A673 (cell line): ENCODE results near the gene AP1S3. TPM values are rescaled to one million over a fixed set of nuclear protein-coding genes. Genes with fewer than 3 reads are reported as not detected.

Source experiments
- BruUV-seq: library from RNA; stranded (reverse); fragments of 400-500 nt; replicated peaks from 2 replicates; lab custom pipeline; 2021; lab: Mats Ljungman, UMichigan
- CTCF ChIA-PET: fragments of 300-600 bp; sonication (Branson Sonifier 250); formaldehyde crosslinking; loops from one replicate; lab custom pipeline; 2022; ENCODE audit warnings: antibody characterized with exemption; lab: Charles Lee
- POLR2A ChIA-PET: fragments of 300-600 bp; sonication (Branson Sonifier 250); formaldehyde crosslinking; loops from one replicate; lab custom pipeline; 2022; ENCODE audit warnings: antibody characterized with exemption; ENCODE audit not compliant: low non-redundant PET; lab: Charles Lee
- DNase-seq: peaks from one replicate; pipeline ENCODE4 v3.0.0-alpha.2; 2015; ENCODE audit warnings: low spot score
- H3K27ac ChIP-seq: fragments of 200-600 bp; sonication (generic); 2 replicates; pipeline ENCODE4 v1.5.1; 2016; ENCODE audit warnings: mixed run types, low read depth, mild to moderate bottlenecking, mixed read lengths, antibody characterized with exemption, low read length; ENCODE audit not compliant: poor library complexity, severe bottlenecking
- H3K27me3 ChIP-seq: fragments of 200-600 bp; sonication (generic); replicated peaks from 2 replicates; pipeline ENCODE4 v1.6.1; 2017; ENCODE audit warnings: mixed run types, low read depth, mild to moderate bottlenecking, mixed read lengths, antibody characterized with exemption, low read length; ENCODE audit not compliant: insufficient read depth, poor library complexity
- H3K36me3 ChIP-seq: fragments of 200-600 bp; sonication (generic); 2 replicates; pipeline ENCODE4 v1.6.1; 2016; ENCODE audit warnings: mixed run types, mild to moderate bottlenecking, mixed read lengths, antibody characterized with exemption, low read length; ENCODE audit not compliant: insufficient read depth, poor library complexity, severe bottlenecking
- H3K4me1 ChIP-seq: fragments of 200-600 bp; sonication (generic); 2 replicates; pipeline ENCODE4 v1.6.1; 2017; ENCODE audit warnings: mixed run types, mild to moderate bottlenecking, mixed read lengths, antibody characterized with exemption, low read length; ENCODE audit not compliant: insufficient read depth, poor library complexity, severe bottlenecking
- H3K4me3 ChIP-seq: fragments of 200-600 bp; sonication (generic); 2 replicates; pipeline ENCODE4 v1.5.1; 2016; ENCODE audit warnings: low read depth, mixed run types, mild to moderate bottlenecking, mixed read lengths, low read length; ENCODE audit not compliant: poor library complexity, severe bottlenecking
- H3K9me3 ChIP-seq: fragments of 200-600 bp; sonication (generic); 2 replicates; pipeline ENCODE4 v1.6.1; 2016; ENCODE audit warnings: mixed run types, low read depth, mild to moderate bottlenecking, mixed read lengths, antibody characterized with exemption, low read length; ENCODE audit not compliant: poor library complexity, severe bottlenecking
- EZH2 ChIP-seq: fragments of 200-600 bp; sonication (generic); IDR thresholded peaks from 2 replicates; pipeline ENCODE4 v1.6.1; 2017; ENCODE audit warnings: borderline replicate concordance, low read depth, mild to moderate bottlenecking, mixed read lengths, antibody characterized with exemption, low read length; ENCODE audit not compliant: poor library complexity, severe bottlenecking
- intact Hi-C: fragments of 100-400 bp; cut with micrococcal nuclease; formaldehyde crosslinking; loops from one replicate; pipeline ENCODE4 v1.10.0; 2022; ENCODE audit not compliant: unreplicated experiment
- total RNA-seq: library from RNA; stranded (reverse); gene quantifications from 2 replicates; pipeline ENCODE4 v1.2.3, GENCODE V29; 2021
- TF ChIP-seq, protein P1 (sequence below): fragments of 300-800, 200-600 bp; sonication (generic); conservative IDR thresholded peaks from 2 replicates; pipeline ENCODE4 v1.5.1; 2017; ENCODE audit warnings: low read depth, mild to moderate bottlenecking, antibody characterized with exemption, low read length, moderate library complexity, mixed read lengths

Gene AP1S3
- total RNA-seq, 1 experiment from 2014 or later, result 23.0 TPM

DNA sequence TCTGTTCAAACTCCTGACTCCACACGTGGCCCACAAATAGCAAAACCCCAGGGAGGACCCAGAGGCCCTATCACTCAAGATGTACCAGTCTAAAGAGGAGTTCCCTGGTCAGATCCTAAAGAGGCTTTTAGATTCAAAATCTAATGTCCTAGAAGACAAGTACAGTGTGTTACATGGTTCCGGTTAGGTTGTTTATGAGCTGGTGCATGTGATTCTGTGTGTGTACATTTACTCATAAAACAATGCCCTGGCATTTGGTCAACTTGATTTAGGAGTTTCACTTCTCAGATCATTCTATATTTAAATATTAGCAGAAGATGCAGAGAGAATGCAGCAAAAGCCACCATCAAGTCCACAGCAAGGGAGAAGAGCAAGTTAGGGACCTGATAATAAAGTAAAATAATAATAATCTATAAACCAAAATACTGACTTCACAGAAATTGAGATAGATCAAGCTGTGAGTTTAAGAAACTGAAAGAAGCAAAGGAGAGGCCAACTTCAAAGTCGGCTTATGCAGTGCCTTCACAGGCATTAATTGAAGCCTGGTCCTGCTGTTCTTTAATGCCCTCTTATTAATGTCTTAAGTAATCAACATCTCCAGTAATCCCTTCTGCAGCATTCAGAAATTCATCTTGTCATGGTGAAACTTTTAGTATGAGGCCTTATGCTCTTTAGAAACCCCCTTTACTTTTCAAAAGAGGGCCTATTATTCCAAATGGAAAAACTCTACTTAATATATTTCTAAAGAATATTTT lies 4.2 kb upstream of the AP1S3 start:
- CTCF ChIA-PET, result no interaction called here
- DNase-seq, result no peak
- no peak overlapping the region for H3K4me3 ChIP-seq
- H3K36me3 ChIP-seq, result no peaks in the 10 kb centered on the region
- POLR2A ChIA-PET, result no interaction called here
- H3K27ac ChIP-seq, result no peak overlapping the region
- H3K9me3 ChIP-seq, result no peaks in the 10 kb centered on the region
- no peaks in the 10 kb centered on the region for H3K27me3 ChIP-seq
- TF ChIP-seq, protein P1, sequence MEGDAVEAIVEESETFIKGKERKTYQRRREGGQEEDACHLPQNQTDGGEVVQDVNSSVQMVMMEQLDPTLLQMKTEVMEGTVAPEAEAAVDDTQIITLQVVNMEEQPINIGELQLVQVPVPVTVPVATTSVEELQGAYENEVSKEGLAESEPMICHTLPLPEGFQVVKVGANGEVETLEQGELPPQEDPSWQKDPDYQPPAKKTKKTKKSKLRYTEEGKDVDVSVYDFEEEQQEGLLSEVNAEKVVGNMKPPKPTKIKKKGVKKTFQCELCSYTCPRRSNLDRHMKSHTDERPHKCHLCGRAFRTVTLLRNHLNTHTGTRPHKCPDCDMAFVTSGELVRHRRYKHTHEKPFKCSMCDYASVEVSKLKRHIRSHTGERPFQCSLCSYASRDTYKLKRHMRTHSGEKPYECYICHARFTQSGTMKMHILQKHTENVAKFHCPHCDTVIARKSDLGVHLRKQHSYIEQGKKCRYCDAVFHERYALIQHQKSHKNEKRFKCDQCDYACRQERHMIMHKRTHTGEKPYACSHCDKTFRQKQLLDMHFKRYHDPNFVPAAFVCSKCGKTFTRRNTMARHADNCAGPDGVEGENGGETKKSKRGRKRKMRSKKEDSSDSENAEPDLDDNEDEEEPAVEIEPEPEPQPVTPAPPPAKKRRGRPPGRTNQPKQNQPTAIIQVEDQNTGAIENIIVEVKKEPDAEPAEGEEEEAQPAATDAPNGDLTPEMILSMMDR, result no peak
- TF ChIP-seq EZH2, result no peak
- H3K4me1 ChIP-seq, result no peaks in the 10 kb centered on the region
- intact Hi-C loops, result no loop called here
- no TSS peak for BruUV-seq

DNA sequence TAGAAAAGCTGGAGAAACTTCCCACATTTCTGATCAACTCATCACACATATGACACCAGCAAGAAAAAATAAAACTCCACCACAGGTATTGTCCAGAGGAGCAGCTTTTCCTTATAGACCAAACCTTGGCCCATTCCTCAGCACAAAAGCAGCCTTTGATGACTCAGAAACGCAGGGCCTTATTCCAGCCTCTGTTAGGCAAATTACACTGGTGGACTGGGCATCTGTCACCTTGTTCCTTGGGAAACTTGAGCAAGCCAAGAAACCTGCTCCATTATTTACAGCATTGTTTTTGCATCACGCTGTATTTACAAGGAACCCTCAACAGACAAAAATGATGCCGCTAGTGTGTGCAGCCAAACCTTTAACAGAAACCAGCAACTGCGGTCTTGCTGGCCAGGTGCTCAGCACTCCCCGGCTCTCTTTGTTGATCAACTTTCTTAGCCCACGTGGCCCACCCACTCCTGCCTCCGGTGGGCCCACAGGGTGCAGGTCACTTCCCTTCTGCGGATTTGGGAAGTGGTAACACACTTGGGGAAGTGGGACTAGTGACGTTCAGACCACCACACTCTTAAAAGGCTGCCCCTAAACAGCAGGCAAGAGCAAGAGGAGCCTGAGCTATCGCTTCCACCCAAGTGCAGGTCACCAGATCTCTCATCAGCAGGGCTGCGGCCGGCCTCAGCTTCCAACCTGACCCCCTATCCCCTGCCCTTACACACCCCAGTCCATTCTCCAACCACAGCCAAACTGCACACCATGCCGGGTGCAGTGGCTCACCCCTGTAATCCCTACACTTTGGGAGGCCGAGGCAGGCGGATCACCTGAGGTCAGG lies 1.5 kb downstream of the AP1S3 start:
- DNase-seq, result no peak
- ChIA-PET POLR2A (no interaction called here), CTCF (no interaction called here)
- intact Hi-C loops, result no loop called here
- Histone ChIP-seq H3K9me3 (no peaks in the 10 kb centered on the region), H3K36me3 (no peaks in the 10 kb centered on the region), H3K4me1 (peaks cover 14% of the 10 kb centered on the region), H3K27ac (no peak overlapping the region), H3K4me3 (peak overlapping the region; percentile 83), H3K27me3 (no peaks in the 10 kb centered on the region)
- no TSS peak for BruUV-seq
- no peak for TF ChIP-seq EZH2
- TF ChIP-seq, protein P1, result no peak

DNA sequence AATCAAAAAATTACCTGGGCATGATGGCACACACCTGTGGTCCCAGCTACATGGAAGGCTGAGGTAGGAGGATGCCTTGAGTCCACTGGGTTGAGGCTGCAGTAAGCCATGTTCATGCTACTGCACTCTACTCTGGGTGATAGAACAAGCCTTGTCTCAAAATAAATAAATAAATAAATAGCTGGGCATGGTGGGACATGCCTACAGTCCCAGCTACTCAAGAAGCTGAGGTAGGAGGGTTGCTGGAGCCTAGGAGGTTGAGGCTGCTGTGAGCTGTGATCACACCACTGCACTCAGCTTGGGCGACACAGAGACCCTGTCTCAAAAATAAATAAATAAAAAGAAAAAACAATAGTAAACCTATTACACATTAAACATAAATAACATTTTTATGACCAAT lies 3.0 kb downstream of the AP1S3 start:
- no TSS peak for BruUV-seq
- intact Hi-C loops, result no loop called here

More for the DNA sequence above, 3.0 kb downstream of the AP1S3 start:
- ChIA-PET POLR2A (no interaction called here), CTCF (no interaction called here)
- Histone ChIP-seq H3K27ac (no peak overlapping the region), H3K4me3 (no peak overlapping the region), H3K36me3 (no peaks in the 10 kb centered on the region), H3K9me3 (no peaks in the 10 kb centered on the region), H3K4me1 (peaks cover 14% of the 10 kb centered on the region), H3K27me3 (no peaks in the 10 kb centered on the region)
- TF ChIP-seq EZH2, result no peak
- TF ChIP-seq, protein P1, result no peak
- DNase-seq, result no peak
